ENCODE results near the gene ANKRD27.
"Not testable (repeated sequence)": the region's sequence is repeated elsewhere in the genome, so short reads cannot be mapped to it uniquely, and the experiment has no call there.

Gene ANKRD27

DNA sequence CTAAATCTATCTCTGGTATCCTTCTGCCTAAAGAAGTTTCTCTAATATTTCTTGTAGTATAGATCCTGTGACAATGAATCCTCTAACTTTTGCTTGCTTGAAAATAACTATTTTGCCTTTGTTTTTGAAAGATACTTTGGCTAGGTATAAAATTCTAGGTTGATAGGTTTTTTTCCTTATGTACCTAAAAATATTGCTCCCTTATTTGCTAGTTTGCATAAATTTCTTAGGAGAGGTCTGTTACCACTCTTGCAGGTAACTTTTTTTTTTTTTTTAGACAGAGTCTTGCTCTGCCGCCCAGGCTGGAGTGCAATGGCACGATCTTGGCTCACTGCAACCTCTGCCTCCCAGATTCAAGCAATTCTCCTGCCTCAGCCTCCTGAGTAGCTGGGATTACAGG, 29.0 kb upstream of the ANKRD27 start:
- H3K27ac ChIP-seq (ENCODE audit: low read length); H3K4me1 ChIP-seq (ENCODE audit: control insufficient read depth, insufficient read depth, low read length); H3K36me3 ChIP-seq (ENCODE audit: control insufficient read depth, insufficient read depth, low read length); DNase-seq (ENCODE audit: low read depth, low spot score); H3K9me3 ChIP-seq (ENCODE audit: control insufficient read depth, insufficient read depth, low read length); H3K27me3 ChIP-seq (ENCODE audit: control insufficient read depth, insufficient read depth, low read length); H3K4me3 ChIP-seq (ENCODE audit: low read length): not testable (repeated sequence)
- no CpG with 5 or more reads among the region's 2 CpGs for WGBS (ENCODE audit: insufficient coverage, insufficient read length)

DNA sequence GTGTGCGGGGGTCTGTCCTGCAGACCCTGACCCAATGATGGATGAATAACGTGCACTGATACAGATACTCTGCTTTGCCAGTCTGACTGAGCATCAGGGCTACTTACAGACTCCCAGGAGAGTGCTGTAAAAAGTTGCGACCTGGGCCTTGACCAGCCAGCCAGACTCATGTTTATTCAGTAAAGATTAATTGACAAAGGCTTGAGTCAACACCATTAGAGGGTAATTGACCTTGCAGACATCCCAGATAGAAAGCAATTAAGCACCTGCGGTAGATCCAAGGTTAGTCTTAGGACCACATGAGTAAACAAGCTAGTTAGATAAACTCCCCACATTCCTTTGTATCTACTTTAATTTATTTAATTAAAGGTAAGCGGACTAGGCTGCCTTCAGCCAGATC, 27.0 kb upstream of the ANKRD27 start:
- Histone ChIP-seq H3K36me3 (ENCODE audit: control insufficient read depth, insufficient read depth, low read length) (no peaks in the 10 kb centered on the region), H3K27me3 (ENCODE audit: control insufficient read depth, insufficient read depth, low read length) (no peaks in the 10 kb centered on the region), H3K9me3 (ENCODE audit: control insufficient read depth, insufficient read depth, low read length) (no peaks in the 10 kb centered on the region), H3K27ac (ENCODE audit: low read length) (no peak overlapping the region), H3K4me3 (ENCODE audit: low read length) (no peak overlapping the region), H3K4me1 (ENCODE audit: control insufficient read depth, insufficient read depth, low read length) (no peaks in the 10 kb centered on the region; the same call in 1 of the 2 replicates)
- no peak for DNase-seq (ENCODE audit: low read depth, low spot score)
- no CpG with 5 or more reads among the region's 5 CpGs for WGBS (ENCODE audit: insufficient coverage, insufficient read length)

DNA sequence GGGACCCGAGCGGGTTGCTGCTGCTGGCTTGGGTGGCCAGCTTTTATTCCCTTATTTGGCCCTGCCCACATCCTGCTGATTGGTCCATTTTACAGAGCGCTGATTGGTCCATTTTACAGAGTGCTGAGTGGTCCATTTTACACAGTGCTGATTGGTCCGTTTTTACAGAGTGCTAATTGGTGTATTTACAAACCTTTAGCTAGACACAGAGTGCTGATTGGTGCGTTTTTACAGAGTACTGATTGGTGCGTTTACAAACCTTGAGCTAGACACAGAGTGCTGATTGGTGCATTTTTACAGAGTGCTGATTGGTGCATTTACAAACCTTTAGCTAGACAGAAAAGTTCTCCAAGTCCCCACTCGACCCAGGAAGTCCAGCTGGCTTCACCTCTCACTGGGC, 25.1 kb upstream of the ANKRD27 start:
- not testable (repeated sequence) for DNase-seq (ENCODE audit: low read depth, low spot score); H3K27ac ChIP-seq (ENCODE audit: low read length); H3K4me3 ChIP-seq (ENCODE audit: low read length); H3K4me1 ChIP-seq (ENCODE audit: control insufficient read depth, insufficient read depth, low read length); H3K27me3 ChIP-seq (ENCODE audit: control insufficient read depth, insufficient read depth, low read length); H3K36me3 ChIP-seq (ENCODE audit: control insufficient read depth, insufficient read depth, low read length); H3K9me3 ChIP-seq (ENCODE audit: control insufficient read depth, insufficient read depth, low read length)
- WGBS (ENCODE audit: insufficient coverage, insufficient read length), result no CpG with 5 or more reads among the region's 7 CpGs

DNA sequence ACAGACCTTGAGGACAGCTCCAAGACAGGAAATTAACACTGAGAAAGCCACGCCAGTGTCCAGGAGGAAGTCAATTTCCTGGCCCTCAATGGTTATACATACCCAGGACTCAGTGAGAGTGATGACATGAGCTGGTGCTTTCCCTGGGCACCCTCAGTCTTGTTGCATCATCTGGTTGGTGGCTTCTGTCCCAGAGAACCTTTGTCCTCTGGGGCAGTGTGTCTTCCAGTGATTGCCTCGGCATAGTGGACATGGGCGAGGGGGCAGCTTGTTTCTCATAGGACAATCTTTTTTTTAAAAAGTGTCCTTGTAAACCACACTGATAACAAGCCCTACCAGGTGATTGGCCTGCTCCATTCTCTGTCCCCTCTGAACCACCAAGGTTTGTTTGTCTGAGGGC, 21.8 kb upstream of the ANKRD27 start:
- not testable (repeated sequence) for H3K4me3 ChIP-seq (ENCODE audit: low read length); H3K27me3 ChIP-seq (ENCODE audit: control insufficient read depth, insufficient read depth, low read length); H3K27ac ChIP-seq (ENCODE audit: low read length); H3K4me1 ChIP-seq (ENCODE audit: control insufficient read depth, insufficient read depth, low read length); H3K9me3 ChIP-seq (ENCODE audit: control insufficient read depth, insufficient read depth, low read length); DNase-seq (ENCODE audit: low read depth, low spot score); H3K36me3 ChIP-seq (ENCODE audit: control insufficient read depth, insufficient read depth, low read length)
- WGBS (ENCODE audit: insufficient coverage, insufficient read length), result no CpG with 5 or more reads among the region's 3 CpGs

DNA sequence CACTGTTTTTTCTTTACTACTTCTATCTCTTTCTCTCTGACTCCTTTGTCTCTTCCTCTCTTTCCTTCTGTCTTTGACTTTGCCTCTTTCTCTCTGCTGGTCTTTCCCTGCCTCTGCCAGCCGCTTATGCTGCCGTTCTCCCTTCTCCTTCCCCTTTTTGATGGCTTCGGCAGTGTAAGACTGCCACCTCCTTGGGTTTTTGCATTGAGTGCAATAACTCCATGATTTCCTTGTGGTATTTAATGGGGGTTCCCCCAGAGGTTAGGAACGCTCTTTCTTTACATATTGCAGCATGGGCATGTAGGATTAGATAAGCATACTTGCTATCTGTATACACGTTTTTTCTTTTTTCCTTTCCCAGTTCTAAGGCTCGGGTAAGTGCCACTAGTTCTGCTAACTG, 20.5 kb upstream of the ANKRD27 start:
- not testable (repeated sequence) for DNase-seq (ENCODE audit: low read depth, low spot score); H3K27ac ChIP-seq (ENCODE audit: low read length); H3K36me3 ChIP-seq (ENCODE audit: control insufficient read depth, insufficient read depth, low read length); H3K4me3 ChIP-seq (ENCODE audit: low read length); H3K4me1 ChIP-seq (ENCODE audit: control insufficient read depth, insufficient read depth, low read length); H3K27me3 ChIP-seq (ENCODE audit: control insufficient read depth, insufficient read depth, low read length); H3K9me3 ChIP-seq (ENCODE audit: control insufficient read depth, insufficient read depth, low read length)
- WGBS (ENCODE audit: insufficient coverage, insufficient read length), result no CpG with 5 or more reads among the region's 6 CpGs

DNA sequence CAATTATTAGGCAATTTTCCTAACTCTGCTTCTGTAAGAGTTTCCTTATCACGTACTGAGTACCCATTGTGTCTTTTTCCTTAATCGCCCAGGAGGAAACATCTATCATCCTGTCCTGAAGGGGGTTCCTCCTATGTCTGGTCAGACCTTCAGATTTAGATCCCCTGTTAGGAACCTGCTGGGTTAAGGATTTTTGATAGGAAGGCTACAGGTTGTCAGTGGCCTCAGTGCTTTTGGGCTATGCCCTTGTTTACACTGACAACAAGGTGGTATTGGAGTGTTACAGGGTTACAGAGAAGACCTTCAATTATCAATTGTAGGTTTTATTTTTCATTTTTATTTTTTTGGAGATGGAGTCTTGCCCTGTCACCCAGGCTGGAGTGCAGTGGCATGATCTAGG, 19.9 kb upstream of the ANKRD27 start:
- H3K4me3 ChIP-seq (ENCODE audit: low read length); H3K27ac ChIP-seq (ENCODE audit: low read length); H3K9me3 ChIP-seq (ENCODE audit: control insufficient read depth, insufficient read depth, low read length); H3K36me3 ChIP-seq (ENCODE audit: control insufficient read depth, insufficient read depth, low read length); H3K27me3 ChIP-seq (ENCODE audit: control insufficient read depth, insufficient read depth, low read length); H3K4me1 ChIP-seq (ENCODE audit: control insufficient read depth, insufficient read depth, low read length); DNase-seq (ENCODE audit: low read depth, low spot score): not testable (repeated sequence)
- WGBS (ENCODE audit: insufficient coverage, insufficient read length), result no CpG with 5 or more reads among the region's 2 CpGs

DNA sequence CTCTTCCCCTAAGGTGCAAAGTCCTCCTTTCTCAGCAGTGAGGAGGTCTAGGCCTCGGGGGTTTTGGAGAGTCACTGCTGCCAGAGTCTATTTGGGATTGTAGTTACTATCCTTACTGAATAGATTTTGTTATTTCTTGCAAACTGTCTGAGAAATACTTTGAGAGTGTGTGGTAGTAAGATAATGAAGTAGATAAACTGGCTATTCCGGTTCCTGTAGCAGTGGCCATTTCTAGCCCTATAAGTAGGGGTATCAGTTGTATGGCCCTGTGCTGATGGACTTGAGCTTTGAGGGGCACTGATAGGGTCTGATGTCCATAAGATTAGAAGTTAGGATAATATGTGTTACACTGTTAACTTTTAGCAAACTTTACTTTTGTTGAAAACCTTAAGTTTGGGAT, 19.3 kb upstream of the ANKRD27 start:
- not testable (repeated sequence) for H3K27ac ChIP-seq (ENCODE audit: low read length); DNase-seq (ENCODE audit: low read depth, low spot score); H3K9me3 ChIP-seq (ENCODE audit: control insufficient read depth, insufficient read depth, low read length); H3K4me3 ChIP-seq (ENCODE audit: low read length); H3K4me1 ChIP-seq (ENCODE audit: control insufficient read depth, insufficient read depth, low read length); H3K36me3 ChIP-seq (ENCODE audit: control insufficient read depth, insufficient read depth, low read length); H3K27me3 ChIP-seq (ENCODE audit: control insufficient read depth, insufficient read depth, low read length)
- WGBS (ENCODE audit: insufficient coverage, insufficient read length), result no CpG with 5 or more reads among the region's 2 CpGs

DNA sequence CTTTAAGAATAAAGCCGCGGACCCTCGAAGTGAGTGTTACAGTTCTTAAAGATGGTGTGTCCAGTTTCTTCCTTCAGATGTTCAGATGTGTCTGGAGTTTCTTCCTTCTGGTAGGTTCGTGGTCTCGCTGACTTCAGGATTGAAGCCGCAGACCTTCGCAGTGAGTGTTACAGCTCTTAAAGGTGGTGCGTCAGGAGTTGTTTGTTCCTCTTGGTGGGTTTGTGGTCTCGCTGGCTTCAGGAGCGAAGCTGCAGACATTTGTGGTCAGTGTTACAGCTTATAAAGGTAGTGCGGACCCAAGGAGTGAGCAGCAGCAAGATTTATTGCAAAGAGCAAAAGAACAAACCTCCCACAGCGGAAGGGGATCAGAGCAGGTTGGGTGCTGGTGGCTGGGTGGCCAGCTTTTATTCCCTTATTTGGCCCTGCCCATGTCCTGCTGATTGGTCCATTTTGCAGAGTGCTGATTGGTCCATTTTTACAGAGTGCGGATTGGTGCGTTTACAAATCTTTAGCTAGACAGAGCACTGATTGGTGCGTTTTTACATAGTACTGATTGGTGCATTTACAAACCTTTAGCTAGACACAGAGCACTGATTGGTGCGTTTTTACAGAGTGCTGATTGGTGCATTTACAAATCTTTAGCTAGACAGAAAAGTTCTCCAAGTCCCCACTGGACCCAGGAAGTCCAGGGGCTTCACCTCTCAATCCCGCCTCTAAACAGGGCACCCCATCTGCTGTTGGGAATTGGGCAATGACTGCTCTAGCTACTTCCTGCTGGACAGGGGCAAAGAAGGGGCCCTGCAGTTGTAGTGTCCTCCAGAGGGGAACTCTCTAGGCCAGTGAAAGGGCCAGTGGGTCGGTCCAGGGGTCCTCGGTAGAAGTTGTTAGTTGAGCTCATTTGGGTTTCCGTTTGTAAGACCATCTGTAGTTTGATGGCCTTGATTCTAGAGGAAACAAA, 18.4 kb upstream of the ANKRD27 start:
- H3K4me3 ChIP-seq (ENCODE audit: low read length); H3K4me1 ChIP-seq (ENCODE audit: control insufficient read depth, insufficient read depth, low read length); H3K27ac ChIP-seq (ENCODE audit: low read length); H3K27me3 ChIP-seq (ENCODE audit: control insufficient read depth, insufficient read depth, low read length); H3K36me3 ChIP-seq (ENCODE audit: control insufficient read depth, insufficient read depth, low read length); DNase-seq (ENCODE audit: low read depth, low spot score); H3K9me3 ChIP-seq (ENCODE audit: control insufficient read depth, insufficient read depth, low read length): not testable (repeated sequence)
- WGBS (ENCODE audit: insufficient coverage, insufficient read length), result no CpG with 5 or more reads among the region's 20 CpGs

DNA sequence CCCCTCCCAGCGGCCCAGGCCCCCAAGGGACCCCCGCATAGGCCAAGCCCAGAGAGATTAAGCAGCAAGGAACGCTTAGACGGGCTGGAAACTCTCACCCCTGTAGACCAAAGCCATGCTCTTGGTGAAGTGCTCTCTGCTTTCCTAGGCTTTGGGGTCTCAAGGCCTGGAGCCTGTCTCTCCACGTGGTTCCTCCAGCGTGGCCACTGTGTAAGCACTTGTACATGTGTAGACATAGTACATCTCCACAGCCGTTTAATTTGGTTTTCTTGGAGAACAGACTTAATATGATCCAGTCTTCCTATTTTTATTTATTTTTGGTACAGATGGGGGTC, 17.7 kb upstream of the ANKRD27 start:
- Histone ChIP-seq H3K27me3 (ENCODE audit: control insufficient read depth, insufficient read depth, low read length) (peaks cover 3% of the 10 kb centered on the region; the same call in 1 of the 2 replicates), H3K27ac (ENCODE audit: low read length) (no peak overlapping the region), H3K36me3 (ENCODE audit: control insufficient read depth, insufficient read depth, low read length) (no peaks in the 10 kb centered on the region; the same call in 1 of the 2 replicates), H3K4me1 (ENCODE audit: control insufficient read depth, insufficient read depth, low read length) (peaks cover 6% of the 10 kb centered on the region), H3K9me3 (ENCODE audit: control insufficient read depth, insufficient read depth, low read length) (no peaks in the 10 kb centered on the region), H3K4me3 (ENCODE audit: low read length) (peak overlapping the region; percentile 48; the same call in 1 of the 2 replicates)
- WGBS (ENCODE audit: insufficient coverage, insufficient read length), result no CpG with 5 or more reads among the region's 7 CpGs
- no peak for DNase-seq (ENCODE audit: low read depth, low spot score)

DNA sequence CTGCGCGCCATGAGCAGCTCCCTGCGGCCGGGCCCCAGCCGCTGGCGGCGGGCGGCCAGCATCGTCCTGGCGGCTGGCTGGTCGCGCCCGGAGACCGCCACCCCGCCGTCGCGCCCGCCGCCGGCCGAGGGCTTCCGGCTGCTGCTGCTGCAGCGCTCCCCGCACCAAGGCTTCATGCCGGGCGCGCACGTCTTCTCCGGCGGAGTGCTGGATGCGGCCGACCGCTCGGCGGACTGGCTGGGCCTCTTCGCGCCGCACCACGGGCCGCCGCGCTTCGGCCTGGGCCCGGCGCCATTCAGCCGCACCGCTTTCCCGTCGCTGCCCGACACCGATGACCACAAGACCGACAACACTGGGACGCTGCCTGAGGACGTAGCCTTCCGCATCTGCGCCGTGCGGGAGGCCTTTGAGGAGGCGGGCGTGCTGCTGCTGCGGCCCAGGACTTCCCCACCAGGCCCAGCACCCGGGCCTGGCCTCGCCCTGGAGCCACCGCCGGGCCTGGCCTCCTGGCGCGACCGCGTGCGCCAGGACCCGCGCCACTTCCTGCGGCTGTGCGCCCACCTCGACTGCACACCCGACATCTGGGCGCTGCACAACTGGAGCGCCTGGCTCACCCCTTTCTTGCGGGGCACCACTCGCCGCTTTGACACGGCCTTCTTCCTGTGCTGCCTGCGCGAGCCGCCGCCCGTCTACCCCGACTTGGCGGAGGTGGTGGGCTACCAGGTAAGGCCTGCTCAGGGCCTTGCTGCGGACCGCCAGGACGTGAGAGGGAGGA, 17.2 kb upstream of the ANKRD27 start:
- Histone ChIP-seq H3K36me3 (ENCODE audit: control insufficient read depth, insufficient read depth, low read length) (no peaks in the 10 kb centered on the region; the same call in 1 of the 2 replicates), H3K4me3 (ENCODE audit: low read length) (peak overlapping the region; percentile 48; the same call in 1 of the 2 replicates), H3K9me3 (ENCODE audit: control insufficient read depth, insufficient read depth, low read length) (no peaks in the 10 kb centered on the region), H3K27ac (ENCODE audit: low read length) (no peak overlapping the region), H3K27me3 (ENCODE audit: control insufficient read depth, insufficient read depth, low read length) (peaks cover 3% of the 10 kb centered on the region; the same call in 1 of the 2 replicates), H3K4me1 (ENCODE audit: control insufficient read depth, insufficient read depth, low read length) (peaks cover 6% of the 10 kb centered on the region)
- no CpG with 5 or more reads among the region's 93 CpGs for WGBS (ENCODE audit: insufficient coverage, insufficient read length)
- DNase-seq (ENCODE audit: low read depth, low spot score), result no peak

Data from iPS DF 6.9 (cell line).